ENCODE data around the gene RPS3.
"Not testable (repeated sequence)": the region's sequence is repeated elsewhere in the genome, so short reads cannot be mapped to it uniquely, and the experiment has no call there.

The RPS3 gene

GRCh38 chr11:75399344-75400145, at the start of gene RPS3:
Gene RPS3 (plus strand): TSS chr11:75399518. CDS start chr11:75399548, 30 bp downstream.
- DNase-seq (ENCODE audit: low spot score): peak; percentile 93

- DNase-seq (ENCODE audit: low spot score): no peak
Observed at GRCh38 chr11:75349521-75350116, 49.7 kb upstream of the RPS3 start.

GRCh38 chr11:75350122-75350742, 49.1 kb upstream of the RPS3 start:
- no peak for DNase-seq (ENCODE audit: low spot score)

- DNase-seq (ENCODE audit: low spot score): no peak
Observed at GRCh38 chr11:75350743-75351540, 48.4 kb upstream of the RPS3 start.

- DNase-seq (ENCODE audit: low spot score): no peak
Observed at GRCh38 chr11:75351541-75351790, 47.9 kb upstream of the RPS3 start, which contains the start of gene ARRB1. Gene ARRB1 (minus strand): TSS chr11:75351661. CDS start chr11:75351607, 54 bp downstream.

GRCh38 chr11:75351791-75352587, 47.3 kb upstream of the RPS3 start:
- peak; percentile 57 for DNase-seq (ENCODE audit: low spot score)

DNA sequence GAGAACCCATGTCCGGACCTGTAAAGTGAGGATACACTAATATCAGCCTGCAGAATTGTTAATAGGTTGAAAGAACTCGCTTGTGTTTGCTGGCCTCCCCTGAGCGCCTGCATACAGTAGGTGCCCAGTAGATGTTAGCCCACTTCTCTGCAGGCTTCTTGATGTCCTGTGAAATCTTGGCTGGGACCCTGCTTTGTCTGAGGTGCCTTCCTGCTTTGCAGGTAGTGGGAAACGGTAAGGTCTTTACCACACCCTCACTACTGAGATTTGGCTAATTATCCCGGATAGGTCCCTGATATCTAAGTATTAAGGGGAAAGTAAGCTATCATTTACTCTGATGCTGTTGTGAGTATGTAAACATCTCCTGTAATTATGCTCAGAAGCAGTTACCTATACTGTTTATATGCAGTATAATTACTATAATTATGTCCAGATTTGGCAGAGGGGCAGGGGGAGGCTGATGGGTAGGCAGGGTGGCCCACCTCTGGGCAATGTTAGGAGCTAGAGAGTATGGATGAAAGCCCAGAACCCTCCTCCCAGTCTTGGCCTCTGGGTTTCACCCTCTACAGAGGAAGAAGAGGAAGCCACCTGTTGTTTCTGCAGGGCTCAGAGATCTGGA, 46.6 kb upstream of the RPS3 start:
- no peak for DNase-seq (ENCODE audit: low spot score)

DNA sequence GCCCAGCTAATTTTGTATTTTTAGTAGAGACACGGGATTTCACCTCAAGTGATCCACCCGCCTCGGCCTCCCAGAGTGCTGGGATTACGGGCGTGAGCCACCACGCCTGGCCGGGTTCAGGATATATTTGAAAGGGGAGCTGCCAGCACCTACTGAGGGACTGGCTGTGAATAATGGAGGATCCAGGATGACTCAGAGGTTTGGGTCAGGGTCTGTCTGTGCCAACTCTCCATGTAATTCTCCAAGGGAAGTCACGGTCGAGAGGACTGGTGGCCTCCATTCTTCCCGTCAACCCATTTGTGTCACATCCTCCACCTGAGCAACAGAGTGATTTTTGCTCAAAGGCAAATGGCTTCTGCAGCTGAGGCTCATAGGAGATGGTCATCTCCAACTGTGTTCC, 44.3 kb upstream of the RPS3 start:
- DNase-seq (ENCODE audit: low spot score): no peak

GRCh38 chr11:75356613-75357012, 42.7 kb upstream of the RPS3 start:
- no peak for DNase-seq (ENCODE audit: low spot score)

DNA sequence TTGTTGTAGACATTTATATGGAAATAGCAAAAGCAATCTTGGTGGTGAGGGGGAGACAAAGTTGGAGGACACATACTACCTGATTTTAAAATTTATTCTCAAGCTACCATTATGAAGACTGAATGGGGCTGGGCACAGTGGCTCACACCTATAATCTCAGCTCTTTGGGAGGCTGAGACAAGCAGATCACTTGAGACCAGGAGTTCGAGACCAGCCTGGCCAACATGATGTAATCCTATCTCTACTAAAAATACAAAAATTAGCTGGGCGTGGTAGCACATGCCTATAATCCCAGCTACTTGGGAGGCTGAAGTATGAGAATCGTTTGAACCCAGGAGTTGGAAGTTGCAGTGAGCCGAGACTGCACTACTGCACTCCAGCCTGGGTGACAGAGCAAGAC, 37.0 kb upstream of the RPS3 start:
- DNase-seq (ENCODE audit: low spot score): not testable (repeated sequence)

DNA sequence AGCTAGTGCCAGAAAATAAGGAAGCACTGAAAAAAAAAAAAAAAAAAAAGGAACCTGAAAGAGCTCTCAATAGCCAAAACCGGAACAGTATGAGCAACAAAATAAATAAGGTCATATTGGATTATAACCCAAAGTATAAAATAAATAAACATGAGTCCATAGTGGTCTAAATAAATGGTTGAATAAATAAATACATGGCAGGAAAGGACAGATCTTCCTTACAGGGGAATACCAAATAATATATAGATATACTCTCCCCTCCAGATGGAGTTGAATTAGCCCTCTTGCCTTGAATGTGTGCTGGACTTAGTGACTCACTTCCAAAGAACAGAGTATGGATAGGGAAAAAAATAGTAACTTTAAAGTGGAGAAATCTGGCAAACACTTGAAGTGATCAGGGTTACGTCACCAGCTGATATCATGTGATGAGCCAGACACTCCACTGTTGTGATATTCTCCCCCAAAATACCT, 33.6 kb upstream of the RPS3 start:
- no peak for DNase-seq (ENCODE audit: low spot score)

- DNase-seq (ENCODE audit: low spot score): not testable (repeated sequence)
Observed at GRCh38 chr11:75366826-75367225, 32.5 kb upstream of the RPS3 start.

- peak; percentile 61 for DNase-seq (ENCODE audit: low spot score)
Observed at GRCh38 chr11:75369560-75370255, 29.6 kb upstream of the RPS3 start.

DNA sequence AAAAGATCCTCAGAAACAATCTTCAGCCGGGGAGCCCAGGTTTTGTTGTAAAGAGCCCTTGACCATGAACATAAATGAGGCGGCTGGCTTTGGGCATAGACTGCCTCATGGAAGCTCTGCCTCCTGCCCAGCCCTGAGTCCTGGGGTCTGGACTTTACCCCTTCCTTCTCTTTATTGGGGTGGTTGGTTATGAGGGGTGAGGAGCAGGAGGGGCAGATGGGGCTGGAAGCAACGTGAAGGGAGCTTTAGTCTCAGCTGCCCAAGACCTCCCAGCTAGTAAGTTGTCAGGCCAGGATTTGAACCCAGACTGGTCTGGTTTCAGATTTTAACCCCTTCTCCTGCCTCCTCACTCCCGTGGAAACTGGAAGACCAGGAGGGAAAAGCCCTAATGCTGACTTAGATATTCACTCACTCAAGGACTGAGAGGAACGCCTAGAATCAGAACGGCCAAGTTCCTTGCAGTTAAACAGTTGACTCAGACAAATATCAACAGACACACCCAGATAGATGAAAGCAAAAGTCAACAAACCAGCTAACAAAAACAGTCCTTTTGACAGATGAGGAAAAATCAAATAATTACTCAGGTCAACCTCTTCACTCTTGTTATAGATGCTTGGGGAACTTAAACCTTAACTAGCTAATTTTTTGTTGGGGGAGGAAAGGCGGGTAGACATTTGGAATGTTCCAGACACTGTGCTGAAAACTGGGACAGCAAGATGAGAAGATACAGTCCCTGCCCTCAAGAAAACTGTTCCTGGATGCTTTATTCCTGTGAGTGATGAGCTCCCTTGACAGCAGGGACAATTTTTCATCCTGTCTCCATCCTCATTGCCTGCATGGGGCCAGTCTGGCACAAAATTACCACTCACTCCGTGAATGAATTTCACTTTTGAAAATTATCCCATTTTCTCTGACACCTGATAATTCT, 27.1 kb upstream of the RPS3 start:
- no peak for DNase-seq (ENCODE audit: low spot score)

GRCh38 chr11:75373201-75373600, 26.1 kb upstream of the RPS3 start:
- DNase-seq (ENCODE audit: low spot score): no peak

GRCh38 chr11:75374646-75375045, 24.7 kb upstream of the RPS3 start:
- no peak for DNase-seq (ENCODE audit: low spot score)

DNA sequence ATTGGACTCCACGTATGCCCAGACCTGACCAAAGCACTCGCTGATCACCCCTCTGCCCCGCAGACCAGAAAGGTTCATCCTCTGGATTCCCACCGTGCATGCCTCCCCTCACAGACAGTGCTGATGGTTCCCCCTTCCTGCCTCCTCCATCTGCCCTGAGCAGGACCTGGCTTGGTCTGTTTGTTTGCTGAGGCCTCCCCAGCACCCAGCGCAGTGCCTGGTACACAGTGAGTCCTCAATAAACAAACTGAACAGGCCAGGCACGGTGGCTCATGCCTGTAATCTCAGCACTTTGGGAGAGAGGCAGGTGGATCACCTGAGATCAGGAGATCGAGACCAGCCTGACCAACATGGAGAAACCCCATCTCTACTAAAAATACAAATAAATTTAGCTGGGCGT, 23.7 kb upstream of the RPS3 start:
- no peak for DNase-seq (ENCODE audit: low spot score)

DNA sequence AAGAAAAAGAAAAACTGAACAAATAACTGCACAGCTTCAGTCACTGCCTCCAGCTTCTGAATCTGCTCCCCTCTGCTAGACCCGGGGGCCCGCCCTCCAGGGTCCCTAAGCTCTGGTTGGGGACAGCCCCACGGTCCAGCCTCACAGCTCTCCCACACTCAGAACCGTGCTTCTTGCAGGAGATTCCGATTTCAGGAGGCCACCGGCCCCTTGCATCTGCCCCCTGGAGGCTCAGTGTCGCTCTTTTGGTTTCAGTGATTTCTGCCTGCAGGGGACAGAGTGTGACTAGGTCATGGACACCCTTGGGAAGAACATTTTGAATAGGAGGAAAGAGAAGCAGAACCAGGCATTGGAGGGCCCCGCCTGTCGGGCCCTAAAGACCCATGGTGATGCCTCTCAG, 23.1 kb upstream of the RPS3 start:
- DNase-seq (ENCODE audit: low spot score): no peak

DNA sequence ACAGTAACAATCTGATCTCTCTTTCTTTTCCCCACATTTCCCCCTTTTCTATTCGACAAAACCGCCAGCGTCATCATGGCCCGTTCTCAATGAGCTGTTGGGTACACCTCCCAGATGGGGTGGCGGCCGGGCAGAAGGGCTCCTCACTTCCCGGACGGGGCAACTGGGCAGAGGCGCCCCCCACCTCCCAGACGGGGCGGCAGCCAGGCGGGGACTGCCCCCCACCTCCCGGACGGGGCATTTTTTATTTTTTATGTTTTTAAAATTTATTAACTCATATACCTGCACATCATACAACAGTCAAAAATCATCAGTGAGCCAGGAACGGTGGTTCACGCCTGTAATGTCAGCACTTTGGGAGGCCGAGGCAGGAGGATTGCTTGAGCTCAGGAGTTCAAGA, 20.5 kb upstream of the RPS3 start:
- not testable (repeated sequence) for DNase-seq (ENCODE audit: low spot score)
